Ureter (tissue), 1 donor: ENCODE results near the gene TRPM8. TPM values are rescaled to one million over a fixed set of nuclear protein-coding genes. Genes with fewer than 3 reads are reported as not detected.

Source experiments
- DNase-seq: peaks from one replicate; pipeline ENCODE4 v3.0.0-alpha.2; 2020; ENCODE audit warnings: low spot score
- total RNA-seq: library from RNA; stranded (reverse); gene quantifications from one replicate; pipeline ENCODE4 v1.2.4, GENCODE V29; 2023
- donor health status: DM: yes; HTN: yes; CAD: no.

The TRPM8 gene
- total RNA-seq, 1 donor from 2014 or later = not detected

GRCh38 chr2:234001380-234002160, 84.4 kb downstream of the TRPM8 start:
- no peak for DNase-seq

DNA sequence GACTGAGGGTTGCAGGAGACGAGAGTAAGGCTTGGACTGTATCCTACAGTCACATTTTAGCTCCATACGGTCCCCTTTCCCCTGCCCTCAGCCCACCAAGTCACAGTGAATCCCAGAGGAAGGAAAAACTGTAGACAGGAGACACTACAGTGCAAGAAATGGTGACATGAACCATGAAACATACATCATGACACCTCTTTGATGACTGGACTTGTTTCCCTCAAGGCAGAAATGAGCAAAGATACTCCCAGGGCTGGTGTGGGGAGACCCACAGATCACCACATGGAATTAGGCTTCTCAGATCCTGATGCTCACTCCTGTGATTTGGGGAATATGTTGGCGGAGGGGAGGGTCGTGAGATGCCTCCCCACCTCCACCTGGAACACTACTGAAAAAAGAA, 85.1 kb downstream of the TRPM8 start:
- no peak for DNase-seq

GRCh38 chr2:234003972-234004617, 86.9 kb downstream of the TRPM8 start:
- DNase-seq = no peak

DNA sequence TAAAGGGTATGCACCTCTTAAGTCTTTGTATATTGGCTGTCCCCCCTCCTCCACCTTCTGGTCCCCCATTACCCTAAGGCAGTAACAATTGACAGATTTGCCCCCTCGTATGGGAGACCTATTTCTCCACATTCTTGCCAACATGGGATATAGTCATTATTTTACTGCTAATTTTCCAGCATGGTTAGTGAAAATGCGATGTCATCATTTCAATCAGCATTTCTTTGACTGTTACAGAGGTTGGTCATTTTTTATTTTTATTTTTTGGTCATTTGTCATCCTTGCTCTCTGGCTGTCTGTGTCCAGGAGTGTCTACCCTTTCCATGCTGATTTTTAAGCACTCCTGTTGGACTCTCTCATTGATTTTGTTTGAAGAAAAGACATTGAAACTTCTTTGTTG, 88.0 kb downstream of the TRPM8 start:
- no peak for DNase-seq

- no peak for DNase-seq
Measured at GRCh38 chr2:234006501-234006900, 89.3 kb downstream of the TRPM8 start.

- DNase-seq = no peak
Measured at GRCh38 chr2:234014427-234014826, 97.3 kb downstream of the TRPM8 start.

GRCh38 chr2:234015861-234016260, 98.7 kb downstream of the TRPM8 start:
- no peak for DNase-seq

GRCh38 chr2:234019896-234020295, 102.7 kb downstream of the TRPM8 start:
- no peak for DNase-seq

DNA sequence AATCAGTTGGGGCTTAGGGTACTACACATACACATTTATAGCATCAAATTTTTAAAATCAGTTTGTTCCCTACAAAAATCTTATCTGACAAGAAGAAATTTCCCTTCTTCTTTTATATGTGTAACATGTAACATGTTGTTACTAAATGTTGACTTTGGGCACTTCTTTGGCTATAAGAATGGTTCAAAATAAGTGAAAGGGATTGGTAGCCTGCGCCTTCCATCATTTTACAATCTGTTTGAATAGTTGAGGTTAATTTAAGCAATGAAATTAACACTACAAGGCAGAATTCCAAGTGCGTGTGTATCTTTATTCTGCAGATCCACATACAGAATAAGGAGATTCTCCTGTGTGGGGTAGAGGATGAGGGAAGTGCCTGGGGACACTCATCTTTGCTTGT, 103.2 kb downstream of the TRPM8 start:
- DNase-seq = no peak

DNA sequence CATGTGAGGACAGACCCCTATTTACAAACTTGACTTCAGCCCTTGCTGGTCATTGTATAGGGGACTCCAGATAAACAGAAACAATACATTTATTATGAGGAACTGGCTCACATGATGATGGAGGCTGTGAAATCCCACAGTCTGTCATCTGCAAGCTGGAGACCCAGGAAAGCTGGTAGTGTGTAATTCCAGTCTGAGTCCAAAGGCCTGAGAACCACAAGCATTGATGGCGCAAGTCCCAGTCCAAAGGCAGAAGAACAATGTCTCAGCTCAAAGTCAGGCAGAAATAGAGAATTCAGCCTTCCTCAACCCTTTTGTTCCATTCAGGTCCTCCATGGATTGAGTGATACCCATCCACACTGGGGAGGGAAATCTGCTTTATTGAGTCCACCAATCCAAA, 105.3 kb downstream of the TRPM8 start:
- no peak for DNase-seq

- DNase-seq = no peak
Measured at GRCh38 chr2:234024304-234024703, 107.1 kb downstream of the TRPM8 start.

DNA sequence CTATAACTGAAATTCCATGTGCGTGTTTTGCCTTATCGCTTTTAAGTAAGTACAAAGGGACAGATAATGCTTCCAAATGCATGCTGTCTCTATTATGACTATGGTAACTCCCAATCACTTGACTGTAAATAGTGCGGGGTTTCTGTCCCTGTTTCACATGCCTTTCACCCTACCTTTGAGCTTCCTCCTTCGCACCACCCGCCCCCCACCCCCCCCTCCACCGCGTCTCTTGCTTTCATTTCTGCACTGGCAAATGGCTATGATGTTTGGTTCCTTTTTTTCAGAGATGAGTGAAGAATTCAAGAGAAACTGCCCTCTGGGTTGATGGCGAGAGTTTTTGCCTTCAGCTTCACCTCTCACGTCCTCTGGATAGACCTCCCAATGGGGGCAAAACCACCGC, 108.3 kb downstream of the TRPM8 start:
- no peak for DNase-seq

GRCh38 chr2:234025891-234026401, 108.8 kb downstream of the TRPM8 start:
- no peak for DNase-seq

GRCh38 chr2:234026693-234027254, 109.6 kb downstream of the TRPM8 start:
- no peak for DNase-seq

- no peak for DNase-seq
Measured at GRCh38 chr2:234027641-234028040, 110.5 kb downstream of the TRPM8 start.

DNA sequence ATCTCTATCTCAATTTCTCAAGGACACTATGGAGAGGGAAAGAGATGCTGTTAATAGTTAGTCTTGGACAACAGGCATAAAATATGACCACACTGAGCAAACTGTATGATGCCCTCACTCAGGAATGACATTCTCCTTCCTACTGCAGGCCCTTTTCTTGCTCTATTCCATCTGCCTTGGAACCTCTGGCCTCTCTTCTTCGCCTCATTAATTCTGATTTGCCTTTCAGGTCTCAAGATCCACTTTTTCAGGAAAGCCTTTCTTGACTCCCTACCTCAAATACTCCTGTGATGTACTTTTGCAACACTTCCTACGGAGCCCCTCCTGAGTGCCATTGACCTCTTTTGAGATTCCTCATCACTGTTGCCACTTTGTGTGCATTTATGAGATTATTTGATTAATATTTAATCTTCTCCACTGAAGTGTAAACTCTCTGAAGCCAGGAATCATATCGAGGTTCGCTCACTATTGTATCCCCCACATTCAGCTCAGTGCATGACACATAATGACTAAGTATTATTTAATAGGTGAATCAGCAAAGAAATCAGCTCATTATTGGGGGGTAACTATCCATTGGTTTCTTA, 112.1 kb downstream of the TRPM8 start:
- DNase-seq = no peak

DNA sequence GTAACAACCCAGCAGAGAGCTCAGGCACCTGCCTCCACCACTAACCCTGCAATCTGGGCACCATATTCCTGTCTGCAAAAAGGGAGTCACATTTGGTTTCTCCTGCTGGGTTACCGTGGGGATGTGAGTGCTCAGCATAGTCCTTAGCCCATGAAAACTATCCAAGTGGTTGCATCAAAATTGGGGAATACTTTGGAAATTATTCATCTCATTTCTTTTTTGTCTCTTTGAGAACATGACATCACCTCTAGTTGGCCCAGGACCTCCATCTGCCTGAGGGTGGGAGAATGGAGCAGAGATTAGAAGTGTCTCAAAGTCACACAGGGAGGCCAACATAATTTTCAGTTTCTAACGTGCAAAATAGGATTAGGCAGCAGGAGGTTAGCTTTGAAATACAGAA, 114.0 kb downstream of the TRPM8 start:
- DNase-seq = no peak

DNA sequence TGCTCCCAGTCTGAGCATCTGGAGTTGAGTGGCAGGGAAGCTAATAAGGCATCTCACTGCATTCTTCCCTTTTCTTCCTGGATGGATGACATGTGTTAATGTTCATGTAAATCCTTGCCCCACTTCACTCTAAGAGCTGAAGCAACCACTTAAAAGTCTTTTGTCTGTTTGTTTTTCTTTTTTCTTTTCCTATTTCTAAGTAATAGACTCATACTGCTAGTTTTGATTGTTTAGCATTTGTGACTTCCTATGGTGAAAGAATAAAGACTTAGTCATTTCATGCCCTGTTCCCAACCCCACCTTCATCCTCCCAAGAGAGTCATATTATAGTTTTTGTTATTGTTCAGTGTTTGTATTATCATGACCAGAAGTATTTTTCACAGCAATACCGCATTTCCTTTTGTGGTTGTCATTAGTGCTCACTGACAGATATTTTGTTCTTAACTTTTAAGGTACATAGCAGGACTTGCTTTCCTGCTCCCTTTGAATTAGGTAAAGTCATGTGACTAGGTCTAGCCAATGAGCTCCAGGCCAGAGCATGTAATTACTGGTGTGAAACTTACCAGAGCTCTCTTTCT, 115.2 kb downstream of the TRPM8 start:
- DNase-seq = no peak

DNA sequence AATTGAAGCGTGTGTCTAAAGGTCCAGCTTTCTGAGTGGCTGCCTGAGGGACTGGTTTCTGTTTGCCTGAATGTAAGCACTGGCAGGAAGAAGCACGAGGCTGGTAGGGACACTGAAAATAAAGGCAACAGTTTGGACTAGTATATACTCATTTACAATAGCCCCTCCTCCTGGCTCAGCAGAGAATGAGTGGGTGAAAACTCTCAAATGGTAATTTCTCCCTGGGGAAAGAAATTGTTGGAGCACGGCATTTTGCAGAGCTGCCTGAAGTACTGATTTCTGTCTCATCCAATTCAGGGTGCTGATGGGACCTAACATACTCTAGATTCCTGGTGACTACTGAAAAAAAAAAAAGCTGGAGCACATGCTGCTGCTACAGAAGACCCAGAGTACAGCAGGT, 116.0 kb downstream of the TRPM8 start:
- DNase-seq = no peak

GRCh38 chr2:234033885-234034284, 116.7 kb downstream of the TRPM8 start:
- DNase-seq = no peak

DNA sequence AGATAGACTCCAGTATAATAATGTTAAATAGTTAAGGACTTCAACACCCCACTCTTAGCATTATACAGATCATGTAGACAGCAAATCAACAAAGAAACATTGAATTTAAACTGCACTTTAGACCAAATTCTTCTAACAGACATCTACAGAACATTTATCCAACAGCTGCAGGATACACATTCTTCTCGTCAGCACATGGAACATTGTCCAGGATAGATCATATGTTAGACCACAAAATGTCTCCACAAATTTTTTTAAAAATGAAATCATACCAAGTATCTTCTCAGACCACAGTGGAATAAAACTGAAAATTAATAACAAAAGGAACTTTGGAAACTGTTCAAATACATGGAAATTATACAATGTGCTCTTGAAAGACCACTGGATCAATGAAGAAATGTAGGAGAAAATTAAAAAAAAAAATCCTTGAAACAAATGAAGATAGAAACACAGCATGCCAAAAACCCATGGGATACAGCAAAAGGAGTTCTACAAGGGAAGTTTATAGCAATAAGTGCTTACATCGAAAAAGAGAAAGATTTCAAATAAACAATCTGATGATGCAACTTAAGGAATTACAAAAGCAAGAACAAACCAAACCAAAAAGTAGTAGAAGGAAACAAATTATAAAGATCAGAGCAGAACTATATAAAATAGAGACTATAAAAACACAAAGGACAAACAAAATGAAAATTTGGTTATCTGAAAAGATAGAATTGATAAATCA, 121.1 kb downstream of the TRPM8 start:
- no peak for DNase-seq

DNA sequence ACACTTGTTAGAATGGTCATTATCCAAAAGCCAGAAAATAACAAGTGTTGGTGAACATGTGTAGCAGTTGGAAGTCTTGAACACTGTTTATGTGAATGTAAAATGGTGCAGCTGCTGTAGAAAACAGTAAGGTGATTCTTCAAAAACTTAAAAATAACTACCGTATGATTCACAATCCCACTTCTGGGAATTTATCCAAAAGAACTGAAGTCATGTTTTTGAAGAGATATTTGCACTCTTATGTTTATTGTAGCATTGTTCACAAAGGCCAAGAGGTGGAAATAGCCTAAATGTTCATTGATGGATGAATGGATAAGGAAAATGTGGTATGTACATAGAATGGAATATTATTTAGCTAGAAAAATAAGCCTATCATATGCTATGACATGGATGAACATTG, 127.0 kb downstream of the TRPM8 start:
- DNase-seq = no peak
